HEK293T (cell line): ENCODE data around the gene CNDP1.

Experiments
- ARNT ChIP-seq: fragments of 450-650 bp; IDR thresholded peaks from 2 replicates; pipeline ENCODE4 v1.6.1; 2017; ENCODE audit warnings: mild to moderate bottlenecking
- BHLHE40 ChIP-seq: fragments of 450-650 bp; IDR thresholded peaks from 2 replicates; pipeline ENCODE4 v1.6.1; 2016; ENCODE audit warnings: mild to moderate bottlenecking, moderate library complexity, borderline replicate concordance
- FOXA1 ChIP-seq: fragments of 450-650 bp; IDR thresholded peaks from 2 replicates; pipeline ENCODE4 v1.6.1; 2016; ENCODE audit warnings: mild to moderate bottlenecking
- FOXK2 ChIP-seq: fragments of 450-650 bp; IDR thresholded peaks from 2 replicates; pipeline ENCODE4 v1.6.1; 2016; ENCODE audit warnings: mild to moderate bottlenecking
- HDGF ChIP-seq: fragments of 450-650 bp; IDR thresholded peaks from 2 replicates; pipeline ENCODE4 v1.6.1; 2017; ENCODE audit warnings: antibody characterized with exemption, borderline replicate concordance
- L3MBTL2 ChIP-seq: fragments of 450-650 bp; conservative IDR thresholded peaks from 2 replicates; pipeline ENCODE4 v1.6.1; 2016; ENCODE audit warnings: mild to moderate bottlenecking
- LEF1 ChIP-seq: fragments of 450-650 bp; IDR thresholded peaks from 2 replicates; pipeline ENCODE4 v1.6.1; 2017; ENCODE audit warnings: mild to moderate bottlenecking, borderline replicate concordance
- SP1 ChIP-seq: fragments of 450-650 bp; IDR thresholded peaks from 2 replicates; pipeline ENCODE4 v1.6.1; 2017
- SUZ12 ChIP-seq: fragments of 450-650 bp; IDR thresholded peaks from 2 replicates; pipeline ENCODE4 v1.6.1; 2016; ENCODE audit warnings: mild to moderate bottlenecking
- TARDBP ChIP-seq: fragments of 450-650 bp; IDR thresholded peaks from 2 replicates; pipeline ENCODE4 v1.6.1; 2016
- TF ChIP-seq, protein P1 (sequence below): fragments of 450-650 bp; IDR thresholded peaks from 2 replicates; pipeline ENCODE4 v1.6.1; 2016

- no peak for TF ChIP-seq SUZ12
- TF ChIP-seq SP1, result no peak
- no peak for TF ChIP-seq L3MBTL2
- no peak for TF ChIP-seq BHLHE40
- no peak for TF ChIP-seq FOXK2
- no peak for TF ChIP-seq ARNT
- no peak for TF ChIP-seq FOXA1
- no peak for TF ChIP-seq HDGF
- no peak for TF ChIP-seq TARDBP
- TF ChIP-seq, protein P1, sequence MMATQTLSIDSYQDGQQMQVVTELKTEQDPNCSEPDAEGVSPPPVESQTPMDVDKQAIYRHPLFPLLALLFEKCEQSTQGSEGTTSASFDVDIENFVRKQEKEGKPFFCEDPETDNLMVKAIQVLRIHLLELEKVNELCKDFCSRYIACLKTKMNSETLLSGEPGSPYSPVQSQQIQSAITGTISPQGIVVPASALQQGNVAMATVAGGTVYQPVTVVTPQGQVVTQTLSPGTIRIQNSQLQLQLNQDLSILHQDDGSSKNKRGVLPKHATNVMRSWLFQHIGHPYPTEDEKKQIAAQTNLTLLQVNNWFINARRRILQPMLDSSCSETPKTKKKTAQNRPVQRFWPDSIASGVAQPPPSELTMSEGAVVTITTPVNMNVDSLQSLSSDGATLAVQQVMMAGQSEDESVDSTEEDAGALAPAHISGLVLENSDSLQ, result no peak
- TF ChIP-seq LEF1, result no peak
These were observed 92.0 kb downstream of the CNDP1 start for GRCh38 chr18:74626049-74626874.
